Panc1 (cell line): Measurements from ENCODE around the gene GGT6.

Experiments used
- CTCF ChIP-seq: fragments of 450-650 bp; IDR thresholded peaks from 2 replicates; pipeline ENCODE4 v1.5.1; 2017; ENCODE audit warnings: mild to moderate bottlenecking
- POLR2AphosphoS5 ChIP-seq: IDR thresholded peaks from 2 replicates; pipeline ENCODE4 v1.6.1; 2012; ENCODE audit warnings: mild to moderate bottlenecking, low read depth, low read length, moderate library complexity
- SIN3A ChIP-seq: IDR thresholded peaks from 2 replicates; pipeline ENCODE4 v1.6.1; 2012; ENCODE audit warnings: low read depth, mild to moderate bottlenecking, low read length, moderate library complexity, borderline replicate concordance; ENCODE audit not compliant: insufficient read depth
- TF ChIP-seq, protein P1 (sequence below), 2 experiments: IDR thresholded peaks; 2 replicates each; pipeline ENCODE4 v1.6.1; 2011 to 2012; ENCODE audit warnings: low read depth in 2 of 2, control low read depth in 1 of 2, low read length in 1 of 2, mild to moderate bottlenecking in 1 of 2, moderate library complexity in 1 of 2; ENCODE audit not compliant: insufficient read depth in 1 of 2

- TF ChIP-seq CTCF (no peak), POLR2AphosphoS5 (no peak), SIN3A (no peak)
- TF ChIP-seq, protein P1, sequence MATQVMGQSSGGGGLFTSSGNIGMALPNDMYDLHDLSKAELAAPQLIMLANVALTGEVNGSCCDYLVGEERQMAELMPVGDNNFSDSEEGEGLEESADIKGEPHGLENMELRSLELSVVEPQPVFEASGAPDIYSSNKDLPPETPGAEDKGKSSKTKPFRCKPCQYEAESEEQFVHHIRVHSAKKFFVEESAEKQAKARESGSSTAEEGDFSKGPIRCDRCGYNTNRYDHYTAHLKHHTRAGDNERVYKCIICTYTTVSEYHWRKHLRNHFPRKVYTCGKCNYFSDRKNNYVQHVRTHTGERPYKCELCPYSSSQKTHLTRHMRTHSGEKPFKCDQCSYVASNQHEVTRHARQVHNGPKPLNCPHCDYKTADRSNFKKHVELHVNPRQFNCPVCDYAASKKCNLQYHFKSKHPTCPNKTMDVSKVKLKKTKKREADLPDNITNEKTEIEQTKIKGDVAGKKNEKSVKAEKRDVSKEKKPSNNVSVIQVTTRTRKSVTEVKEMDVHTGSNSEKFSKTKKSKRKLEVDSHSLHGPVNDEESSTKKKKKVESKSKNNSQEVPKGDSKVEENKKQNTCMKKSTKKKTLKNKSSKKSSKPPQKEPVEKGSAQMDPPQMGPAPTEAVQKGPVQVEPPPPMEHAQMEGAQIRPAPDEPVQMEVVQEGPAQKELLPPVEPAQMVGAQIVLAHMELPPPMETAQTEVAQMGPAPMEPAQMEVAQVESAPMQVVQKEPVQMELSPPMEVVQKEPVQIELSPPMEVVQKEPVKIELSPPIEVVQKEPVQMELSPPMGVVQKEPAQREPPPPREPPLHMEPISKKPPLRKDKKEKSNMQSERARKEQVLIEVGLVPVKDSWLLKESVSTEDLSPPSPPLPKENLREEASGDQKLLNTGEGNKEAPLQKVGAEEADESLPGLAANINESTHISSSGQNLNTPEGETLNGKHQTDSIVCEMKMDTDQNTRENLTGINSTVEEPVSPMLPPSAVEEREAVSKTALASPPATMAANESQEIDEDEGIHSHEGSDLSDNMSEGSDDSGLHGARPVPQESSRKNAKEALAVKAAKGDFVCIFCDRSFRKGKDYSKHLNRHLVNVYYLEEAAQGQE (IDR thresholded peaks at IDR 0.05; ENCODE audit: insufficient read depth in 1 of 2, low read depth in 2 of 2, low read length in 1 of 2) = no peak
Observed at GRCh38 chr17:4585638-4585994, 25.2 kb upstream of the GGT6 start.
